Ammon's horn (tissue), 1 donor: ENCODE data around the gene TSPAN31.

Experiments used
- DNase-seq: peaks from one replicate; pipeline ENCODE4 v3.0.0-alpha.2; 2016; ENCODE audit warnings: low spot score

The TSPAN31 gene

GRCh38 chr12:57752668-57753000 is 7.8 kb downstream of the TSPAN31 start:
- no peak for DNase-seq

GRCh38 chr12:57753756-57754337 is 9.0 kb downstream of the TSPAN31 start:
- DNase-seq: no peak

DNA sequence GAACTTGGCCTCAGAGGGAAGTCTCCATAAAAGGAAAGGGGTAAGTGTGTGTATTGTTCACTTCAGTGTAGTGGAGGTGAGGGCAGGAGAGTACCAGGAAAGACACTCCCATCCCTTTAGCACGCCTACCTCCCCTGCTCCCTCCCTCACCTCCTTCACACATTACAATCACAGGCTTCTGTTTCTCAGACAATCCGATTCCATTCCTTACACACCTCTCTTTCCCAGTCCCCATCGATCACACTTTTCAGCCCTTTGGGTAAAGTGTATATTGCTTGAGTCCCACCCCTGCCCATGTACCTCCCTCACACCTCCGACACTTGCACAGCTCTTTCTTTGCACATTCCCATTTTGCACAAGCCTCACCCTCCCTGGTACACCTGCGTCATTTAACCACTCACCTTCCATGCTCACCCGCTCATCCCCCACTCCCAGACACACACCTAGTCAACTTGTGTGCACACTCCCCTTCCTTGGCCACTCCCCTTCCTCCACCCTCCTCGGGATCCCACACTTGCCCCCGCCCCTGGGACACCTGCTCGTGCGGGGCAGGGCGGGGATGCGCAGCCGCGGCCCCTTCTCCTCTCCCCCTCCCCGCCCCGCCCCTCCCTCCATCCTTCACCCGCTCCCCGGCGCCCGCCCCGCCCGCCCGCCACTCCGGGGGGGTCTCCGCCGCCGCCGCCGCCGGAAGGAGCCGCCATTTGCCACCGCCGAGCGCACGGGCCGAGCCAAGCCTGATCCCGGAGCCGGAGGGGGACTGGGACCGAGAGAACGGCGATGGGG is 9.8 kb downstream of the TSPAN31 start, which contains the start of gene MARCHF9:
TSS of gene MARCHF9 (plus strand) at position 693 of the 783 bp plus-strand sequence. CDS start 426 bp downstream, outside the sequence.
- peak; percentile 68 for DNase-seq

GRCh38 chr12:57755194-57755453 is 10.3 kb downstream of the TSPAN31 start:
- DNase-seq: no peak

DNA sequence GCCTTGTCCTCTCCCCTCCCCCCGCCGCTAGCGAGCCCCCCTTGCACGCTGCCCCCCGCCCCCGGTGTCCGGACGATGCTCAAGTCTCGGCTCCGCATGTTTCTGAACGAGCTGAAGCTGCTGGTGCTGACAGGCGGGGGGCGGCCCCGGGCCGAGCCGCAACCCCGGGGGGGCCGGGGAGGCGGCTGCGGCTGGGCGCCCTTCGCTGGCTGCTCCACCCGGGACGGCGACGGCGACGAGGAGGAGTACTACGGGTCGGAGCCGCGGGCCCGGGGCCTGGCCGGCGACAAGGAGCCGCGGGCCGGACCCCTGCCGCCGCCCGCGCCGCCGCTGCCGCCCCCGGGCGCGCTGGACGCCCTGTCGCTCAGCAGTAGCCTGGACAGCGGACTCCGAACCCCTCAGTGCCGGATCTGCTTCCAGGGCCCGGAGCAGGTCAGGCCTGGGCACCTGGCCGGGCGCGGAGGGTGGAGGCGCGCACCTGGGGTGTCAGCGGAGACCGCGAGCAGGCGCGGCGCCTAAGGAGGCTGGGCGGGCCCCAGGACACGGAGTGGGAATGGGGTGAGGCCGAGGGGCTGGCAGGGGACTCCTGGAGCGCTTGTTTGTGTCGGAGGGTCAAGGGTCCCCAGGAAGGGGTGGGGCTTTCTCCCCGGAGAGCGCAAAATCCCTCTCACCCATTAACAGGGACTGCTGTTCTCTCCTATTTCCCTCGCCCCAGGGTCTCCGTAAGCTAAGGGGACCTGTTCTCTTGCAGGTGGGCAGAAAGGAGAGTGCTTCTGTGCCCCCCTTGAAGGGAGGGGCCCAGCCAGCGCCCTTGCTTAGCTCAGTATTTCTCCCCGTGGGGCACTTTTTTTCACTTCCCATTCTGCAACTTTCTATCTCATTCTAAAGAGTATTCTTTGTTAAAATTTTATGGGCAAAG is 10.9 kb downstream of the TSPAN31 start:
- no peak for DNase-seq

GRCh38 chr12:57756406-57757341 is 11.8 kb downstream of the TSPAN31 start:
- no peak for DNase-seq

DNA sequence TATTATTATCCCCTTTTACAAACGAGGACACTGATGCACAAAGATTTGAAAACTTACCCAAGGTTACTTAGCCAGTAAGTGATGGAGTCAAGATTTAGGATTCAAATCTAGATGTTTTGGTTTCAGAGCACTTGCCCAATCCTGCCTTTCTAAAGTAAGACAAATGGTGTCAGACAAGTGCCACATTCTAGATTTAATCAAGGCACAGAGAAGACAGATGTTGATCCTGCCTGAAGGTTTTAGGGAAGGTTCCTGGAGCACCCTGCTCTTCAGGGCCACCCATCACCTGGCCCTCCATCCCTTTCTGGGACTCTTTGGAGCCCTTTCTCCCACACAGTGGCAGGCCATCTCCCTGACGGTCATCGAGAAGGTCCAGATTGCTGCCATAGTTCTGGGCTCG is 12.9 kb downstream of the TSPAN31 start:
- DNase-seq: no peak

DNA sequence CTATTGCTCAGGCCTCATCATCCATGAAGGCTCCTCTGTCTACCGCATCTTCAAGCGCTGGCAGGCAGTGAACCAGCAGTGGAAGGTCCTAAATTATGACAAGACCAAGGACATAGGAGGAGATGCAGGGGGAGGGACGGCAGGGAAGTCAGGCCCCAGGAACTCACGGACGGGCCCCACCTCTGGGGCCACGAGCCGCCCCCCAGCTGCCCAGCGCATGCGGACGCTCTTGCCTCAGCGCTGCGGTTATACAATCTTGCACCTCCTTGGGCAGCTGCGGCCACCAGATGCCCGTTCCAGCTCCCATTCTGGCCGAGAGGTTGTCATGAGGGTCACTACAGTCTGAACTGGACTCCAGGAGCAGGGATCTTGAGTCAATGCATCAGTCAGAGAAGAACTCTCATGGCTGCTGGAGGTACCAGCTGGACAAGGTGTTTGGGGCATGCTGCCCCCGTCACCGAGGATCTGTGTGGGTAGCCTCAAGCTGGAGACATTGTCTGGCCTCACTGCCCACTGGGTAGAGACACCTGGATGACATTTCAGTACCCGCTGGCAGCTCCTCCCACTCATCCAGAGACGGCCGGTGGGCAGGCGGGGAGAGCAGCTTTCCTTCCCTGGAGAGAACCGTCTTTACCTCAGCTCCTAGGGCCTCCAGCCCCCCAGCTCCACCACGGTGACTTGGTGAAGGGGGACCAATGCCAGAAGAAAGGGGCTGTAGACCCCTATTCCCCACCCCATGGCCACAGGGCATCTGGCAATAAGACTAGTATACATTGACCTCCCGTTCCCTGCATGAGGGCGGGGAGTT is 13.9 kb downstream of the TSPAN31 start:
- no peak for DNase-seq

- no peak for DNase-seq
These were observed 14.6 kb downstream of the TSPAN31 start for GRCh38 chr12:57759360-57759980.

GRCh38 chr12:57760347-57760982 is 15.6 kb downstream of the TSPAN31 start:
- DNase-seq: no peak

GRCh38 chr12:57761391-57761998 is 16.7 kb downstream of the TSPAN31 start:
- DNase-seq: no peak

DNA sequence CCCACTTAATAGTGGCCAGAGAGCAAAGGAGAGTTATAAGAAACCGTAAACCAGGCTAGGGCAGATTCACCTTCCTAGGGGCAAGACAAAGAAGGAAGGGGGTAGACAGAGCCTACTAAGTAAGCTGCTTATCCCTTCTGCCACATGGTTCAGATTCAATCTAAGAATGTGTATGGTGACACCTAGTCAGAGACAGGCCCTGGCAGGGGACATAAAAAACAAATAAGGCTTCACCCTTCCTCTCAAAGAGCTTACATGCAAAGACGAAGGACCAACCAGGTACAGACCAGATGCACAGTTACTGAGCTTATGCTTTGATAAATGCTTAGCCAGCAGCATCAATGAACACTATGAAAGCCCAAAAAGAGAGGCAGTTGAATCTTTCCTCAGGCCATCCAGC is 17.6 kb downstream of the TSPAN31 start:
- DNase-seq: no peak

DNA sequence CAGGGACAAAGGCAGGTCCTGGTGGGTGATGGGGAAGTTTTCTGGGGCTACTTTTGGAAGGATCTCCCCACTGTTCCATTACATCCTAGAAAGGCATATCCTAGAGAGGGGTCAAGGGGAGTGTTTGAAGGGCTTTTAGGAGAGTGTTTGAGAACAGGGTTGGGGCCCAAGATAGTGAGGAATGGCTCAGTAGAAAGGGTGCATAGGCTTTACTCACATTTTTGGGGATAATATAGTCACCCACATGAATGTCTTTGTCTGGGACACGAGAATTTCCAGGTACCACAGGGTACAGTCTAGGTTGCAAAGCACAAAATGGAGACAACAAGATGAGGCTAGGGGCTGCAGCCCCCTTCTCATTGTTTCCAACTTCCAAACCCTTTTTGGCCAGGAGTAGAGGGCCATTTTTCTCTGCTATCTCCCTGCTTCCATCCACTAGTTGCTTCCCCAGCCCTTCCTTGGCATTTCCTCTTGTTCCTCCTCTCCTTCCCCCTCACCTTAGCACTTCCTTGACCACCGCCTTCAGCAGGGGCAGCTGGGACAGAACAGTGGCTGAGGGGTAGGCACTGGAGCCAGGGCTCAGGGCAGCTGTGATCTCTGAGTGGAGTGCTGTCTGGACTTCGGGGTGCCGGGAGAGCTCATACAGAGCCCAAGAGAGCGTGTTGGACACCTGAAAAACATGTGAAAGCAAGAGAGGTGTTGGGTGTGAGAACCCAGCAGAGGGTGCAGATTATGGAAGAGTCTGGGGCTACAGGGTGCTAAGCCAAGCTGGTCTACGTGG is 19.2 kb downstream of the TSPAN31 start:
- DNase-seq: no peak

DNA sequence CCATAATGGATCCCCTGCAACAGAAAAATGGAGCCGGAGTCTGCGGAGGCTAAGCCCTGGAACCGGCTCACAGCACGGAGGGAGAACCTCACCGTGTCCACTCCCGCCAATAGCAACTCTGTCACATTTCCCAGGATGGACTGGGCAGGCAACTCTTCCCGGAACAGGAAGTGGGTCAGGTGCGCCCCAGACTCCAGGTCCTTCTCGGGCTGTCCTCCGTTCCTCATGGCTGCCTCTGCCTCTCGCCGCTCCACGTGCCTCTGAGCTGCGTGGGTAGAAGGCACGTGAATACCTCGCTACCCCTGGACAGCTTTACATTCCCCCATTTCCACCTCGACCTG is 19.8 kb downstream of the TSPAN31 start:
- DNase-seq: no peak

DNA sequence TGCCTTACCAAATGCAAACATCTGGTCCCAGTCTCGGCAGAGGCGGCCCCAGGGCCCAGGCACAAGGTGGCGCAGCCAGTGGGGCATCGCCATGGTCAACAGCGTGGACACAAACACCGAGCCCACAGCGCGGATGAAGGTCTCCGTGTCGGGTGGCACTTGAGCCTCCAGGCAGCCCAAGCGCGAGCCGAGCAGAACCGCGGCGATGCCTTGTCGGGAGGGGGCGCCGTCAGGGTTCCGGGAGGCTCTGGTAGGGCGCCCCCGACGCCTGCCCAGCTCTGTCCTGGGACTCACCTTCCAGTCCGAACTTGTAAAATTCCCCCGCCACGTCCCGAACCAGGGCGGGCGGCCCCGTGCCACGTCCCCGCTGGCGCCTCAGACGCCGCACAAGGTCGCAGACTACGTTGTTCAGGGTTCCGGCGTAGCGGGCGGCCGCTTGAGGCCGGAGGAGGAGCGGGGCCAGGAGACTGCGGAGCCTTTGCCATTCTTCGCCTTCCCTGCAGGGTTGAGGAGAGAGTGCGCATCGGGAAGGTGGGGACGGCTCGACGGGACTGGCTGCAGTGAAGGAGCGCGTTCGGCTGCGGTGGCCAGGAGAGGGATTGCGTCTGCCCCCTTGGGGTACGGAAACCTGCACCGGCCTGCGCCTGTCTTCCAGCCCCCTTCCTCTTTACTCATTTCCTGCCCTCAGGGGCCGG is 20.3 kb downstream of the TSPAN31 start:
- DNase-seq: no peak

- DNase-seq: no peak
These were observed 21.0 kb downstream of the TSPAN31 start for GRCh38 chr12:57765698-57766463.

DNA sequence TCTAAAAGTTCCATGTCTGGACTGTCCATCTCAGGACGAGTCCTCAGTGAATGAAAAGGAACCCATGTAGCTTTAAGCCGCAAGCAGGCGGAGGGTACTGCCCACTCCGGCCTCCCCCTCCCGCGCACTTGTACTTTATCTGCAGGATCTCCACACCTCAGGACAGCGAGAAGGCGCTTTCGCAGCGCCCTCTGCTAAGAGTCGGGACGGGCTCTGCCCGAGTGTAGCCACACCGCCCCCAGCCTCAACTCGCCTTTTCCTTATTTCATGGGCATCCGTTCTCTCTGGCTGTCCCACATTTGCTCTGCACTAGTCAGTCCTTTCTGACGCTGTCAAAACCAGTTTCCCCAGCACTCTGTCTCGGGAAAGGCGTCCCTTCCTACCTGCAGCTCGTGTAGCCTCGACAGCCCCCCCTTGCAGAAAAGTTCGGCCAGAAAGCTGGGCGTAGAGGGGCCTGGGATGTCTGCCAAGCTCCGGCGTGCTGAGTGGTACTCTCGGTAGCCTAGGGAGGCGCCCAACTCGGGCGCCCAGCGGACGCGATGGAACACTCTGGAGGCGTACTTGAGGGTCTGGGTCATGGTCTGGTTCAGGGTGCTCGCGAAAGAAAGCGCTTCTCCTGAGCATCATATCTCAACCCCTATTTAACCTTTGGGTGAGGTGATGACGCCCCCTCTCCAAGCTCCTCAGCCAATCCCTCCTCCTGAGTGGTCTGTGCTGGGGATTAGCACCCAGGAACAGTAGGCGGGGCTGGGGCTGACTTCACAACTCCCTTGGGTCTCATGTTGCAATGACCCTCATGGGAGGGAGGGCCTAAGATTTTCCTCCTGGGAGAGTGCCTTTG is 21.8 kb downstream of the TSPAN31 start, which contains the start of gene CYP27B1:
TSS of gene CYP27B1 (minus strand) at position 615 of the 841 bp plus-strand sequence. CDS start at position 578, 37 bp downstream.
- DNase-seq: no peak
